ENCODE results near the gene FTO. TPM values are rescaled to one million over a fixed set of nuclear protein-coding genes. Genes with fewer than 3 reads are reported as not detected.

FTO gene
- total RNA-seq, 1 experiment from 2014 or later, result 125 TPM

GRCh38 chr16:54112451-54113206 is 408.7 kb downstream of the FTO start:
- no peak overlapping the region for H3K27ac ChIP-seq (ENCODE audit: low read length)
- no peaks in the 10 kb centered on the region for H3K4me1 ChIP-seq (ENCODE audit: low read length)
- H3K9me2 ChIP-seq (replicated peaks; ENCODE audit: insufficient read depth, low read length), result no peaks in the 10 kb centered on the region
- no peaks in the 10 kb centered on the region for H3K9me3 ChIP-seq (ENCODE audit: low read length)
- no peaks in the 10 kb centered on the region for H3K36me3 ChIP-seq (ENCODE audit: insufficient read depth, low read length)
- H3K4me2 ChIP-seq (ENCODE audit: low read depth, low read length, poor library complexity, severe bottlenecking), result no peak overlapping the region
- no peaks in the 10 kb centered on the region for H3K79me2 ChIP-seq (ENCODE audit: low read length)
- no peaks in the 10 kb centered on the region for H4K20me1 ChIP-seq (ENCODE audit: insufficient read depth, low read depth, low read length)
- no peak overlapping the region for H3K4me3 ChIP-seq (ENCODE audit: low read length)
- no peak overlapping the region for H3K9ac ChIP-seq (ENCODE audit: low read length)
- H2AFZ ChIP-seq (ENCODE audit: low read length), result no peak overlapping the region
- no peak for DNase-seq
- no peaks in the 10 kb centered on the region for H3K27me3 ChIP-seq (ENCODE audit: low read length)

GRCh38 chr16:54115558-54115957 is 411.6 kb downstream of the FTO start:
- H3K9me2 ChIP-seq (replicated peaks; ENCODE audit: insufficient read depth, low read length), result no peaks in the 10 kb centered on the region

GRCh38 chr16:54116124-54116655 is 412.2 kb downstream of the FTO start:
- Histone ChIP-seq H3K4me3 (ENCODE audit: low read length) (no peak overlapping the region), H3K4me2 (ENCODE audit: low read depth, low read length, poor library complexity, severe bottlenecking) (no peak overlapping the region), H3K4me1 (ENCODE audit: low read length) (no peaks in the 10 kb centered on the region), H4K20me1 (ENCODE audit: insufficient read depth, low read depth, low read length) (no peaks in the 10 kb centered on the region), H3K9ac (ENCODE audit: low read length) (no peak overlapping the region), H3K27me3 (ENCODE audit: low read length) (no peaks in the 10 kb centered on the region), H3K27ac (ENCODE audit: low read length) (no peak overlapping the region), H3K9me3 (ENCODE audit: low read length) (no peaks in the 10 kb centered on the region), H3K9me2 (replicated peaks; ENCODE audit: insufficient read depth, low read length) (no peaks in the 10 kb centered on the region), H3K79me2 (ENCODE audit: low read length) (no peaks in the 10 kb centered on the region), H2AFZ (ENCODE audit: low read length) (no peak overlapping the region), H3K36me3 (ENCODE audit: insufficient read depth, low read length) (no peaks in the 10 kb centered on the region)
- no peak for DNase-seq

More at GRCh38 chr16:54115558-54115957, 411.6 kb downstream of the FTO start:
- Histone ChIP-seq H3K4me3 (ENCODE audit: low read length) (no peak overlapping the region), H3K4me2 (ENCODE audit: low read depth, low read length, poor library complexity, severe bottlenecking) (no peak overlapping the region), H3K4me1 (ENCODE audit: low read length) (no peaks in the 10 kb centered on the region), H3K9me3 (ENCODE audit: low read length) (no peaks in the 10 kb centered on the region), H4K20me1 (ENCODE audit: insufficient read depth, low read depth, low read length) (no peaks in the 10 kb centered on the region), H3K27me3 (ENCODE audit: low read length) (no peaks in the 10 kb centered on the region), H3K36me3 (ENCODE audit: insufficient read depth, low read length) (no peaks in the 10 kb centered on the region), H2AFZ (ENCODE audit: low read length) (no peak overlapping the region), H3K79me2 (ENCODE audit: low read length) (no peaks in the 10 kb centered on the region), H3K9ac (ENCODE audit: low read length) (no peak overlapping the region), H3K27ac (ENCODE audit: low read length) (no peak overlapping the region)
- no peak for DNase-seq

GRCh38 chr16:54118846-54119245 is 414.9 kb downstream of the FTO start:
- DNase-seq, result no peak
- no peaks in the 10 kb centered on the region for H3K9me3 ChIP-seq (ENCODE audit: low read length)
- no peaks in the 10 kb centered on the region for H4K20me1 ChIP-seq (ENCODE audit: insufficient read depth, low read depth, low read length)
- H3K4me2 ChIP-seq (ENCODE audit: low read depth, low read length, poor library complexity, severe bottlenecking), result no peak overlapping the region
- H3K27me3 ChIP-seq (ENCODE audit: low read length), result no peaks in the 10 kb centered on the region
- H3K9me2 ChIP-seq (replicated peaks; ENCODE audit: insufficient read depth, low read length), result no peaks in the 10 kb centered on the region
- H2AFZ ChIP-seq (ENCODE audit: low read length), result no peak overlapping the region
- no peak overlapping the region for H3K9ac ChIP-seq (ENCODE audit: low read length)
- H3K36me3 ChIP-seq (ENCODE audit: insufficient read depth, low read length), result no peaks in the 10 kb centered on the region
- no peaks in the 10 kb centered on the region for H3K79me2 ChIP-seq (ENCODE audit: low read length)
- H3K4me1 ChIP-seq (ENCODE audit: low read length), result no peaks in the 10 kb centered on the region
- no peak overlapping the region for H3K27ac ChIP-seq (ENCODE audit: low read length)
- no peak overlapping the region for H3K4me3 ChIP-seq (ENCODE audit: low read length)

GRCh38 chr16:54120846-54121480 is 417.0 kb downstream of the FTO start:
- Histone ChIP-seq H2AFZ (ENCODE audit: low read length) (no peak overlapping the region), H3K79me2 (ENCODE audit: low read length) (no peaks in the 10 kb centered on the region), H4K20me1 (ENCODE audit: insufficient read depth, low read depth, low read length) (no peaks in the 10 kb centered on the region), H3K27me3 (ENCODE audit: low read length) (no peaks in the 10 kb centered on the region), H3K9ac (ENCODE audit: low read length) (no peak overlapping the region), H3K36me3 (ENCODE audit: insufficient read depth, low read length) (no peaks in the 10 kb centered on the region), H3K4me1 (ENCODE audit: low read length) (no peaks in the 10 kb centered on the region), H3K9me3 (ENCODE audit: low read length) (no peaks in the 10 kb centered on the region), H3K9me2 (replicated peaks; ENCODE audit: insufficient read depth, low read length) (no peaks in the 10 kb centered on the region), H3K27ac (ENCODE audit: low read length) (no peak overlapping the region), H3K4me2 (ENCODE audit: low read depth, low read length, poor library complexity, severe bottlenecking) (no peak overlapping the region), H3K4me3 (ENCODE audit: low read length) (no peak overlapping the region)
- no peak for DNase-seq

GRCh38 chr16:54121539-54122295 is 417.8 kb downstream of the FTO start:
- H4K20me1 ChIP-seq (ENCODE audit: insufficient read depth, low read depth, low read length), result no peaks in the 10 kb centered on the region
- no peaks in the 10 kb centered on the region for H3K36me3 ChIP-seq (ENCODE audit: insufficient read depth, low read length)
- no peak overlapping the region for H3K27ac ChIP-seq (ENCODE audit: low read length)
- no peaks in the 10 kb centered on the region for H3K4me1 ChIP-seq (ENCODE audit: low read length)
- no peak overlapping the region for H3K4me3 ChIP-seq (ENCODE audit: low read length)
- DNase-seq, result no peak
- H3K9ac ChIP-seq (ENCODE audit: low read length), result no peak overlapping the region
- no peak overlapping the region for H3K4me2 ChIP-seq (ENCODE audit: low read depth, low read length, poor library complexity, severe bottlenecking)
- no peaks in the 10 kb centered on the region for H3K9me2 ChIP-seq (replicated peaks; ENCODE audit: insufficient read depth, low read length)
- H3K79me2 ChIP-seq (ENCODE audit: low read length), result no peaks in the 10 kb centered on the region
- no peaks in the 10 kb centered on the region for H3K27me3 ChIP-seq (ENCODE audit: low read length)
- no peaks in the 10 kb centered on the region for H3K9me3 ChIP-seq (ENCODE audit: low read length)
- H2AFZ ChIP-seq (ENCODE audit: low read length), result no peak overlapping the region

GRCh38 chr16:54123766-54124165 is 419.8 kb downstream of the FTO start:
- no peak for DNase-seq
- no peak overlapping the region for H3K9ac ChIP-seq (ENCODE audit: low read length)

More at GRCh38 chr16:54123766-54124165, 419.8 kb downstream of the FTO start:
- Histone ChIP-seq H3K27ac (ENCODE audit: low read length) (no peak overlapping the region), H3K27me3 (ENCODE audit: low read length) (no peaks in the 10 kb centered on the region), H3K4me3 (ENCODE audit: low read length) (no peak overlapping the region), H3K79me2 (ENCODE audit: low read length) (no peaks in the 10 kb centered on the region), H2AFZ (ENCODE audit: low read length) (no peak overlapping the region), H3K4me2 (ENCODE audit: low read depth, low read length, poor library complexity, severe bottlenecking) (no peak overlapping the region), H4K20me1 (ENCODE audit: insufficient read depth, low read depth, low read length) (no peaks in the 10 kb centered on the region), H3K9me3 (ENCODE audit: low read length) (no peaks in the 10 kb centered on the region), H3K4me1 (ENCODE audit: low read length) (no peaks in the 10 kb centered on the region), H3K36me3 (ENCODE audit: insufficient read depth, low read length) (no peaks in the 10 kb centered on the region), H3K9me2 (replicated peaks; ENCODE audit: insufficient read depth, low read length) (no peaks in the 10 kb centered on the region)

Measured in Karpas-422 (cell line).